ENCODE results near the gene GAB3. TPM values are rescaled to one million over a fixed set of nuclear protein-coding genes. Genes with fewer than 3 reads are reported as not detected.

Gene GAB3
- polyA plus RNA-seq, 1 of the 3 experiments (the other 2 are of a cell fraction): 4.5 TPM

DNA sequence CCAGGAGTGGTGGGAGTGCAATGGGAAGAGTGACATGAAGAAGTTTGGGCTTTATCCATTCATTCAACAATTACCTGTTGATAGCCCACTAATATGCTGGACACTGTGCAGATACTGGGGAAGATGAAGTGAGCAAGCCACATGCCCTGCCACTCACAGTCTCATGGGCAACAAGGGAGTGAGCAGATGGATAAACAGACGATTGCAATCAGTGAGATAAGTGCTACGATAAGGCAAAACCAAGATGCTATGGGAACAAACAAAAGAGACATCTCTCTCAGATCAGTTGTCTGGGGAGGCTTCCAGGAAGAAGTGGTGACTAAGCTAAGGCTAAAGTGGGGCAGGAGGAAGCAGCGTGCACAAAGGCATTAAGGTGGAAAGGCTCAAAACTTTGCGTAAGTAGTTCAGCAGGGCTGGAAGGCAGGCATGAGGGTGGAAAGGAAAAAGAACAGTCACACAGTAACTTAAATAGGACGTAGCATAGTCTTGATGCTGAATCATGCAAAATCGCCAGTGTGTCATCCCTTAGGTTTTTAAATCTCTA is 31.7 kb downstream of the GAB3 start:
- Histone ChIP-seq H3K9me3 (no peaks in the 10 kb centered on the region), H3K27me3 (ENCODE audit: insufficient read depth) (no peaks in the 10 kb centered on the region), H3K36me3 (replicated peaks in 1 of 2; ENCODE audit: control insufficient read depth in 1 of 2, insufficient read depth in 2 of 2, low read length in 1 of 2) (peaks cover 0 to 4% of the 10 kb centered on the region in 2 experiments), H3K4me1 (ENCODE audit: control insufficient read depth in 1 of 2, insufficient read depth in 2 of 2, low read depth in 1 of 2, low read length in 1 of 2) (no peaks in the 10 kb centered on the region), H3K4me2 (no peak overlapping the region), H3K4me3 (ENCODE audit: low read depth in 2 of 2, low read length in 1 of 2) (no peak overlapping the region), H2AFZ (ENCODE audit: low read depth) (no peak overlapping the region), H3K9ac (no peak overlapping the region), H3F3A (replicated peaks; ENCODE audit: insufficient read depth) (no peaks in the 10 kb centered on the region), H3K79me2 (ENCODE audit: insufficient read depth) (no peaks in the 10 kb centered on the region), H3K9me2 (no peaks in the 10 kb centered on the region), H4K20me1 (ENCODE audit: insufficient read depth) (no peaks in the 10 kb centered on the region), H3K27ac (ENCODE audit: low read depth in 2 of 2, low read length in 1 of 2) (peak overlapping the region in 1 of 2 experiments; percentile 40; a peak in 2 of 4 replicates)
- WGBS (ENCODE audit: low lambda C conversion rate): 12% methylated on average over 6 of the region's 6 CpGs
- POLR2A ChIA-PET: no interaction called here
- CTCF ChIA-PET: interaction anchor here (2.8 kb wide), 1 partner anchor 30 kb away, joined by 14 read pairs; no protein-coding TSS in a partner anchor
- no peak for DNase-seq
- TF ChIP-seq MXI1 (IDR thresholded peaks at IDR 0.05; ENCODE audit: low read depth, low read length): no peak
- TF ChIP-seq TEAD4 (IDR thresholded peaks at IDR 0.05; ENCODE audit: borderline replicate concordance, insufficient read depth): no peak
- 0 out of 2 replicates have a peak, but pooled peaks have one; percentile 7 for TF ChIP-seq RXRA (IDR thresholded peaks at IDR 0.05; ENCODE audit: borderline replicate concordance, low read depth)
- no peak for TF ChIP-seq GATA2 (CRISPR knock-in tag; IDR thresholded peaks at IDR 0.05)
- TF ChIP-seq CTCF (IDR thresholded peaks at IDR 0.05): no peak
- TF ChIP-seq FOSL2 (IDR thresholded peaks at IDR 0.05; ENCODE audit: borderline replicate concordance, low read depth): peak; percentile 42; the same call in 1 of the 2 replicates
- peak; percentile 42 for TF ChIP-seq NFIC (IDR thresholded peaks at IDR 0.05; ENCODE audit: borderline replicate concordance)
- TF ChIP-seq NRF1 (IDR thresholded peaks at IDR 0.05; ENCODE audit: low read depth, low read length): no peak
- TF ChIP-seq RCOR1 (IDR thresholded peaks at IDR 0.05; ENCODE audit: low read length): no peak
- TF ChIP-seq FOXJ3 (CRISPR knock-in tag; IDR thresholded peaks at IDR 0.05): no peak
- no peak for TF ChIP-seq GABPA (IDR thresholded peaks at IDR 0.05; ENCODE audit: low read depth)
- peak; percentile 68; the same call in 1 of the 2 replicates for TF ChIP-seq MAX (IDR thresholded peaks at IDR 0.05; ENCODE audit: low read depth)
- no peak for TF ChIP-seq TAF1 (IDR thresholded peaks at IDR 0.05; ENCODE audit: borderline replicate concordance, low read depth, low read length)
- TF ChIP-seq, protein P1, sequence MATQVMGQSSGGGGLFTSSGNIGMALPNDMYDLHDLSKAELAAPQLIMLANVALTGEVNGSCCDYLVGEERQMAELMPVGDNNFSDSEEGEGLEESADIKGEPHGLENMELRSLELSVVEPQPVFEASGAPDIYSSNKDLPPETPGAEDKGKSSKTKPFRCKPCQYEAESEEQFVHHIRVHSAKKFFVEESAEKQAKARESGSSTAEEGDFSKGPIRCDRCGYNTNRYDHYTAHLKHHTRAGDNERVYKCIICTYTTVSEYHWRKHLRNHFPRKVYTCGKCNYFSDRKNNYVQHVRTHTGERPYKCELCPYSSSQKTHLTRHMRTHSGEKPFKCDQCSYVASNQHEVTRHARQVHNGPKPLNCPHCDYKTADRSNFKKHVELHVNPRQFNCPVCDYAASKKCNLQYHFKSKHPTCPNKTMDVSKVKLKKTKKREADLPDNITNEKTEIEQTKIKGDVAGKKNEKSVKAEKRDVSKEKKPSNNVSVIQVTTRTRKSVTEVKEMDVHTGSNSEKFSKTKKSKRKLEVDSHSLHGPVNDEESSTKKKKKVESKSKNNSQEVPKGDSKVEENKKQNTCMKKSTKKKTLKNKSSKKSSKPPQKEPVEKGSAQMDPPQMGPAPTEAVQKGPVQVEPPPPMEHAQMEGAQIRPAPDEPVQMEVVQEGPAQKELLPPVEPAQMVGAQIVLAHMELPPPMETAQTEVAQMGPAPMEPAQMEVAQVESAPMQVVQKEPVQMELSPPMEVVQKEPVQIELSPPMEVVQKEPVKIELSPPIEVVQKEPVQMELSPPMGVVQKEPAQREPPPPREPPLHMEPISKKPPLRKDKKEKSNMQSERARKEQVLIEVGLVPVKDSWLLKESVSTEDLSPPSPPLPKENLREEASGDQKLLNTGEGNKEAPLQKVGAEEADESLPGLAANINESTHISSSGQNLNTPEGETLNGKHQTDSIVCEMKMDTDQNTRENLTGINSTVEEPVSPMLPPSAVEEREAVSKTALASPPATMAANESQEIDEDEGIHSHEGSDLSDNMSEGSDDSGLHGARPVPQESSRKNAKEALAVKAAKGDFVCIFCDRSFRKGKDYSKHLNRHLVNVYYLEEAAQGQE (IDR thresholded peaks at IDR 0.05; ENCODE audit: low read depth, low read length): no peak
- no peak for TF ChIP-seq SIN3A (IDR thresholded peaks at IDR 0.05; ENCODE audit: borderline replicate concordance, low read depth, low read length)
- no peak for TF ChIP-seq EZH2phosphoT487 (IDR thresholded peaks at IDR 0.05; ENCODE audit: borderline replicate concordance, low read depth)
- peak; percentile 77 for TF ChIP-seq TCF12 (IDR thresholded peaks at IDR 0.05)
- TF ChIP-seq, protein P2, sequence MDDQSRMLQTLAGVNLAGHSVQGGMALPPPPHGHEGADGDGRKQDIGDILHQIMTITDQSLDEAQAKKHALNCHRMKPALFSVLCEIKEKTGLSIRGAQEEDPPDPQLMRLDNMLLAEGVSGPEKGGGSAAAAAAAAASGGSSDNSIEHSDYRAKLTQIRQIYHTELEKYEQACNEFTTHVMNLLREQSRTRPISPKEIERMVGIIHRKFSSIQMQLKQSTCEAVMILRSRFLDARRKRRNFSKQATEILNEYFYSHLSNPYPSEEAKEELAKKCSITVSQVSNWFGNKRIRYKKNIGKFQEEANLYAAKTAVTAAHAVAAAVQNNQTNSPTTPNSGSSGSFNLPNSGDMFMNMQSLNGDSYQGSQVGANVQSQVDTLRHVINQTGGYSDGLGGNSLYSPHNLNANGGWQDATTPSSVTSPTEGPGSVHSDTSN (IDR thresholded peaks at IDR 0.05): peak; percentile 65
- no peak for TF ChIP-seq CHD2 (IDR thresholded peaks at IDR 0.05; ENCODE audit: low read length, partially characterized antibody)
- 0 out of 4 replicates have a peak, but pooled peaks of 1 of the 2 experiments have one; percentile 10 for TF ChIP-seq EP300 (IDR thresholded peaks at IDR 0.05; ENCODE audit: borderline replicate concordance in 1 of 2, low read depth in 1 of 2, low read length in 1 of 2)
- TF ChIP-seq JUND (IDR thresholded peaks at IDR 0.05): peak; percentile 59

All from SK-N-SH (cell line).